GM18507 (cell line): ENCODE measurements around the gene PAM16.
"Not testable (repeated sequence)": the region's sequence is repeated elsewhere in the genome, so short reads cannot be mapped to it uniquely, and the experiment has no call there.

Source experiments
- DNase-seq: peaks from one replicate; pipeline ENCODE4 v3.0.0; 2011; ENCODE audit warnings: low read depth; ENCODE audit not compliant: insufficient read length; ENCODE audit errors: extremely low spot score
- FAIRE-seq: peaks from 2 replicates; lab custom pipeline; 2011; peaks lifted over from hg19 to GRCh38; lab: Jason Lieb, UNC

PAM16 gene

DNA sequence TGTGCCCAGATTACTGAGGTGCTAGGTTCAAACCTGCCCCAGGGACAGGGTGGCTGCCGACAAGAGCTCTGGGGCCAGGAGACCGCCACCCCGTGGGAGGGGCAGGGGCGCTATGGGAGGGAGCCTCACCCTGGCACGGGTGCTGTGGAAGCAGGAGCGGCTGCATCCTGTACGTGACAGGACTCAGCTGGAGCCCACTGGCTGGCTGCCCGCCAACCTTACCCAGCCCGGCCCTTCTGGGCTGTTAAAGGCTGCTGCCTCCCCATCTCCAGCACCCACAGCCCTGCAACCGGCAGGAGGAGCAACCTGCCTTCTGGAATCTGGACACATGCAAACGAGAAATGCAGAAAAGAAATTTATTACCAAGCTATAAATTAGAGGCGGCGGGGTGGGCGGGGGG, 11.2 kb downstream of the PAM16 start:
- FAIRE-seq (no peak), DNase-seq (no peak)

DNA sequence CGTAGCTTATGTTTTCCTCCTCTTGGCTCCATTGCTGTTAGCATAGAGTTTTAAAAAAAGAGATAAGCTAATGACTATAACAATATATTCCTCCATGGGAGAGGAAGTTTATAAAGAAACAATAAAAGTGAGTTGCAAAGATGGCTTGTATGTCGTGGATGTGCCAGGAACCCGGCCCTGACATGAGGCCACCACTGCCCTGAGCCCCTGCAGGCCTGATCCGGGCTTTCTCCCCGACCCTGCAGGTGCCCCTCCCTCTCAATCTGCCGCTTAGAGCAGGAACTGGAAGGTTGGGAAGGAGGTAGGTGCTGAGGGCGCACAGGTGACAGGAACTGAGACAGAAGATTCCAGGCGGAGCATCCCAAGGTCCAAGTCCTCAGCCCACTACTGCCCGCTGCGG, 11.7 kb downstream of the PAM16 start:
- DNase-seq (no peak), FAIRE-seq (no peak)

DNA sequence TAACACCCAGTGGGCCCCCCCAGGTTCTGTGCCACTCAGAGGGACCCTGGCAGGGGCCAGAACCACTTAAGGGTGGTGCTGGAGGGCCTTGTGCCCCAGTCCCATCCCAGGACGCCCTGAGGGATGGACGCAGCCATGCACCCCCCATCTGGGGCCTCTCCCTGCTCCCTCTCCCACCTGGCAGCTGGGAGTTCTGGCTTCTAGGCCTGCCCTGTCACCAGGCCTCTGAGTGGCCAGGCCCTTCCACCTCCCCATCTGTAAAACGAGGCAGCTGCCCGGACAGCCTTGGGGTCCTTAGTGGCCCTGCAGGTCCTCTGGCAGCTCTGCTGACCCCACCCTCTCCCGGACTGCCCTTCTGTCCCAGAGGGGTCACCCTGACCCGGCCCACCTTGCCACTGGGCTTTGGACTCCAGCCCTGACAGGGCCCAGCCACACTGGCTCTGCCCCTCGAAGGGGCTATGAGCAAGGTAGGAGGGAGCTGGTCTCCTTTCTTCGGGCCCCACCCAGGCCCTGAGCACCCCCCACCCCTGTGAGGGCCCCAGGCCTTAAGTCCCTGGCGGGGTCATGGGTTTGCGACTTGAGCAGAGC, 12.3 kb downstream of the PAM16 start:
- DNase-seq (no peak), FAIRE-seq (no peak)

DNA sequence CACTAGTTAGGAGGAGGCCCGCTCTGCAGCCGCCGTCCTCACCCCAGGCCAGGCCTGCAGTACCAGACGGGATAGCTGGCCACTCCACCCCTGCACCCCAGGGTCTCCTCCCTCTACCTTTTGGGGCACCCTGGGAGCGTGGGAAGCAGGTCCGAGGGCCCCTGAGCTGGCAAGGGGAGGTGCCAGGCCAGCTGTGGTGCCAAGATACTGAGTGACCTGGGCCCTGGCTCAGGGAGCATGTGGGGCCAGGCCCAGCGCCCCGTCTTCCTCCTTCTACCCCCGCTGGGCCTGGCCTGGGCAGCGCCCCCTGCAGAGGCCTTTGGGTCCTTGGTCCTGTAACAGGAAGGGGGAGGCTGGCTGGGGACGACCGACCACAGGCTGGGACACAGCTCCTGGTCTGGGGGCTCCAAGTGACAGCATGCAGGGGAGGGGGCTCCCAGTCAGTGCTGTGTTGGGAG, 13.0 kb downstream of the PAM16 start:
- no peak for FAIRE-seq
- no peak for DNase-seq

DNA sequence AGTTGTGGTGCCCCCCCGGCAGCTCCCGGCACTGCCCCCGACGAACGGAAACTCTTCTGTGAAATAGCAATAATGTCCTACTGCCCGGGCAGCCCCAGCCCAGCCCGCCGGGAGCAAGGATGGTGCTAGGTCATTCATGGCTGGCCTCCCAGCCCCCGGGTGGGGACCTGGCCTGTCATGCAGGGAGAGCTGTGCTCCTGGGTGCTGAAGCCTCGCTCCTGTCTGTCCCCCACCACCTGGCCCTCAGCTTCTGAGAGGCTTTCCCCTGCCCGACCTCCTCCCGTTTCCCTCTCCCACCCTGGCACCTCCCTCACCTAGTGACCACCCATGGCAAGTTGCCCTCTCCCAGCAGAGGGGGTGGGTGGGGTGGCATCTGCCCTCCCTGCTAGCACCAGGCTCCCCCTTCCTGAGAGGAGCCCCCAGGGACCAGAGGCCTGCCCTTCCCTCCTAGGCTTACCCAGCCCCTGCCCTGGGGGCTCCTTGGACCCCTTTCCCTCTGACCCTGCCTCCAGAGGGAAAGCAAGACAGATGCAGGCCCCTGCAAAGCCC, 13.5 kb downstream of the PAM16 start:
- no peak for FAIRE-seq
- DNase-seq: no peak

DNA sequence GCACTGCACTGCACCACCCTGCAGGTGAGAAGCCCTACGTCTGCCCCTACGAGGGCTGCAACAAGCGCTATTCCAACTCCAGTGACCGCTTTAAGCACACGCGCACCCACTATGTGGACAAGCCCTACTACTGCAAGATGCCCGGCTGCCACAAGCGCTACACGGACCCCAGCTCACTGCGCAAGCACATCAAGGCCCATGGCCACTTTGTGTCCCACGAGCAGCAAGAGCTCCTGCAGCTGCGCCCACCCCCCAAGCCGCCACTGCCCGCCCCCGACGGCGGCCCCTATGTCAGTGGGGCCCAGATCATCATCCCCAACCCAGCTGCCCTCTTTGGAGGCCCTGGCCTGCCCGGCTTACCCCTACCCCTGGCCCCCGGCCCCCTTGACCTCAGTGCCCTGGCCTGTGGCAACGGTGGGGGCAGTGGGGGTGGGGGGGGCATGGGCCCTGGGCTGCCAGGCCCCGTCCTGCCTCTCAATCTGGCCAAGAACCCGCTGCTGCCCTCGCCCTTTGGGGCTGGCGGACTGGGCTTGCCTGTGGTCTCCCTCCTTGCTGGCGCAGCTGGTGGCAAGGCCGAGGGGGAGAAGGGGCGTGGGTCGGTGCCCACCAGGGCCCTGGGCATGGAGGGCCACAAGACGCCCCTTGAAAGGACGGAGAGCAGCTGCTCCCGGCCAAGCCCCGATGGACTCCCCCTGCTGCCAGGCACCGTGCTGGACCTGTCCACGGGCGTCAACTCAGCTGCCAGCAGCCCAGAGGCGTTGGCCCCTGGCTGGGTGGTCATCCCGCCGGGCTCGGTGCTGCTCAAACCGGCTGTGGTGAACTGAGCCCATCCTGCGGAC, 14.2 kb downstream of the PAM16 start:
- FAIRE-seq: no peak
- DNase-seq: no peak

DNA sequence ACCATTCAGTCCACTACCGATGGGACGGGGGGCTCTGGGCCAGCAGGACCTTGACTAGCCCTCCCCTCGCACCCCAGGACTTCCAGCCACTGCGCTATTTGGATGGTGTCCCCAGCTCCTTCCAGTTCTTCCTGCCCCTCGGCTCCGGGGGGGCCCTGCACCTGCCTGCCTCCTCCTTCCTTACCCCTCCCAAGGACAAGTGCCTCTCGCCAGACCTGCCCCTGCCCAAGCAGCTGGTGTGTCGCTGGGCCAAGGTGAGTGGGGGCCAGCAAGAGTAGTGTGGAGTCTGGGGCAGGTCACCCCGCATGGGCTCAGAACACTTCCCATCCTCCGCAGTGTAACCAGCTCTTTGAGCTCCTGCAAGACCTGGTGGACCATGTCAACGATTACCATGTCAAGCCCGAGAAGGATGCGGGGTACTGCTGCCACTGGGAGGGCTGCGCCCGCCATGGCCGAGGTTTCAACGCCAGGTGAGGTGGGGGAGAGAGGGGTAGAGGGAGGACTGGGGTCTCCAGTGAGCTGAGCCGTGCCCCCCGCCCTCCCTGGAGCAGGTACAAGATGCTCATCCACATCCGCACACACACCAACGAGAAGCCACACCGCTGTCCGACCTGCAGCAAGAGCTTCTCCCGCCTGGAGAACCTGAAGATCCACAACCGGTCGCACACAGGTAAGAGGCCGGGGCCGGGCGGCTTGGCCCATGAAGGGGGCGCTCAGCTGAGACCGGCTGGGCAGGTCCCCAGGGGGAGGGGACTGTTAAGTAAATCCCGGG, 16.2 kb downstream of the PAM16 start:
- FAIRE-seq (no peak), DNase-seq (no peak)

DNA sequence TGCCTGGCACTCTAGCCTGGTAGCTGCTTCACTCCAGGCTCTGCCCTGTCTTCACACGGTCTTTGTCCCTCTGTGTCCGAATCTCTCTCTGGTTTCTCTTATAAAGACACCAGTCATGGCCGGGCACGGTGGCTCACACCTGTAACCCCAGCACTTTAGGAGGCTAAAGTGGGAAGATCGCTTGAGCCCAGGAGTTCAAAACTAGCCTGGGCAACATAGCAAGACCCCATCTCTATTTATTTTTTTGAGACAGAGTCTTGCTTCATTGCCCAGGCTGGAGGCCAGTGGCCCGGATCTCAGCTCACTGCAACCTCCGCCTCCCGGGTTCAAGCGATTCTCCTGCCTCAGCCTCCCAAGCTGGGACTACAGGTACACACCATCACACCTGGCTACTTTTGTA, 17.4 kb downstream of the PAM16 start:
- DNase-seq, FAIRE-seq: not testable (repeated sequence)

DNA sequence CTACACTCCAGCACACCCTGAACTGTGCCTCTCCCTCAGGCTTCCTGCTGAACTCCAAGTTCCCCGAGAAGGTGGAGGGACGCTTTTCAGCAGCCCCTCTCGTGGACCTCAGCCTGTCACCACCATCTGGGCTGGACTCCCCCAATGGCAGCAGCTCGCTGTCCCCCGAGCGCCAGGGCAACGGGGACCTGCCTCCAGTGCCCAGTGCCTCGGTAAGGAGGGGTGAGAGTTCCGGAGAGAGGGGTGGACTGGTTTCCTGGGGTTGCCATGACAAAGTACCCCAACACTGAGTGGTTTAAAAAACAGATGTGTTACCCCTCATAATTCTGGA, 17.8 kb downstream of the PAM16 start:
- DNase-seq (no peak), FAIRE-seq (no peak)

DNA sequence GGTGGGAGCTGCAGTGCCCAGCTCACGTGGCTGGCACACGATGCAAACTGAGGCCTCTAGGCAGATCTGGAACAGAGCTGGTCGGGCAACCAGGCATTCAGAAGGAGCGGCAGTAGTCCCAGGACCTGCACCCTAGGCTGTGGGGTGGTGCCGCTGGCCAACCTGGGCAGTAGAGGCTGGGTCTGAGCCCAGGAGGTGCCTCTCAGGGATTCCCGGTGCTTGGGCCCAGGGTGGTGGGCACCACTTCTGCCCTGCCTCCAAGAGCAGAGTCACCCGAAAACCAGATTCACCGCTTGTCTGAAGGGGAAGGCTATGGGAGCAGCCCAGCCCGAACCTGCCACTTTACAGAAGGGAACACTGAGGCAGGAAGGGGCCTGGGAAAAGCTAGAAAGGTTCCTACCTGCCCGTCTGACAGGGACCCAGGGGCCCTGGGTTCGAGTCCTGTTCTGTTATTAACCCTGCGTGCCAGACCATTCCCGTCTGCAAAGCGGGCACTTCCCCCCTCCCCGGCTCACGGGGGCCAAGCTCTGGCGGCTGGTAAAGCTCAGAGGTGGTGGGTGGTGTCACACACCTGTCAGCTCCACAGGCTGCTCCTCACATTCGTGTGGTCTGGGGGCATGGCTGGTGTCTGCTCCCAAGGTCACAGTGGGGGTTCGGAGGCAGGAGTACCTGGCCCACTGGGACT, 18.4 kb downstream of the PAM16 start:
- DNase-seq: no peak
- FAIRE-seq: no peak

DNA sequence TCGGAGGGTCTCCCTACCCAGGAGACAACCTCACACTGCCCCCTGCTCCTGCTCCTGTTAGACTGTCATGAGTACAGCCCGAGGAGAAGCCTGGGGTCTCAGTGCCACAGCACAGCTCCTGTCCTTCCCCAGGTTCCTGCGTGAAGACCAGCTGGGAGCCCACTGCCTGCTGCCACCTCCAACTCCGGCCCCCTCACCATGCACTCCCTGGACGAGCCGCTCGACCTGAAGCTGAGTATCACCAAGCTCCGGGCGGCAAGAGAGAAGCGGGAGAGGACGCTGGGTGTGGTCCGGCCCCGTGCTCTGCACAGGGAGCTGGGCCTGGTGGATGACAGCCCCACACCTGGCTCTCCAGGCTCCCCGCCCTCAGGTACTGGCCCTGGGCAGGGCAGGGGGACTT, 19.0 kb downstream of the PAM16 start:
- no peak for DNase-seq
- no peak for FAIRE-seq

DNA sequence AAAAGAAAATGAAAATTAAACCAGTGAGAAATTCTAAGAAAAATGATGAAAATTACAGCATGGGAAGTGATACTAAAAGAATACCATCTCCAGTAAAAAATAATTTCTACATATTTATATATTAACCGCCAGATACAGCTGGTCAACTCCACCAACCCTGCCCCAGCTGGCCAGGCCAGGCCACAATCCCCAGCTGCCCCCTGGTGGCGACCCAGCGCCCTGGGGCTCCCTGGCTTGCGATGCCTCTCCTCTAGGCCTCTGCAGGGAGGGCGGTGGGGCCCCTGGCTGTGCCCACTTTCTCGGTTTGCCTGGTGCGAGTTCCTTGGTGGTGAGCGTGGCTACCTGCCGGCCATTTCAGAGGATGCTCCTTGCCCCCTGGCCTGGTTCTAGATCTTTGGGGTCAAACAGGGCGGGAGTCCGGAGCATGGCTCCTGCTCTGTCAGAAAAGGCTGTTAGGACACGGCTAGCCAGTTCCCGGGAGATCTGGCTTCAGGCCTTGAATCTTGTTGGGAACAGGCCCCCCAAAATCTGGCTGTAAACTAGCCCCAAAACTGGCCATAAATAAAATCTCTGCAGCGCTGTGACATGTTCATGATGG, 20.7 kb downstream of the PAM16 start:
- FAIRE-seq (peak; percentile 70), DNase-seq (peak; percentile 84)

DNA sequence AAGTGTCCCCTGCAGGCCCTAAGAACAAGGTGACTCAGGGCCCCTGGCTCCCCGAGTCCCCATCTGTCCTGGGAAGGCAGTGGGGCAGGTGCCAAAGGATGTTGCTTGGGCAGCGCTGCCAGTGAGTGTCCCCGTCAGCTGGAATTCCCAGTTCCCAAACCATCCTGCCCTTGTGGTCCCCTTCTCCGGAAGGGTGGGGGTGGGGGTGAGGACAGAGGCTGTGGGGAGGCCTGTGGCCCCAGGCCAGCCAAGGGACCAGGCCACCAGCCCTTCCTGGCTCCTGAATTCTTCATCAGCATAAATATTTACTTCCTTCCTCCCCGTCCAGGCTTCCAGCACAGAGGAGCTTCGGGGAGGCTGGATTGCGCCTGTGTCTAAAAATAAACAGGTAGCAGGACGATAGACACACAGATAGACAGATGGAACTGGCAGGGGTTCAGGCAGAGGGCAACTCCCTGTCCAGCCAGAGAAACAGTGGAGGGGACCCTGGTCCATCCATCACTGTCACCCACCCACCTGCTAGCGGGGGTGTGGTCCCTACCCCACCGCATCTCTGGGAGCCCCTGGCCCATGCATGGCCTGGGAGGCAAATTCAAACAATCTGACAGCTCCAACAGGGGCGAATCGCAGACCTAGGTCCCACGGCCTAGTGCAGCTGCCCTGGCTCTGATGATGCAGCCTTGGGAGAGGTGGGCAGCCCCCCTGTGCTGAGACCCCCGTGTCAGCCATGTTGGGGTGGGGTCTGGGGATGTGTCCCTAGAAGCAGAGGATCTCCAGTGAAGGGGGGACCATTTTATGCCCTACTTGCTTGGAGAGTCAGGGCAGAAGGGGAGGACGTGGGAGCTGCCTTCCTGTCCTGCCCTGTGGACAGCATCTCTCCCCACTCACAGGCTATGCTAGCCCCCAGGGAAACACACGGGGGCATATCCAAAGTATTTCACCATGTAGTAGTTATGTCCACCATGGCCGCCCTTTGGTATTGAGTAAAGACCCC, 22.0 kb downstream of the PAM16 start:
- no peak for DNase-seq
- no peak for FAIRE-seq

DNA sequence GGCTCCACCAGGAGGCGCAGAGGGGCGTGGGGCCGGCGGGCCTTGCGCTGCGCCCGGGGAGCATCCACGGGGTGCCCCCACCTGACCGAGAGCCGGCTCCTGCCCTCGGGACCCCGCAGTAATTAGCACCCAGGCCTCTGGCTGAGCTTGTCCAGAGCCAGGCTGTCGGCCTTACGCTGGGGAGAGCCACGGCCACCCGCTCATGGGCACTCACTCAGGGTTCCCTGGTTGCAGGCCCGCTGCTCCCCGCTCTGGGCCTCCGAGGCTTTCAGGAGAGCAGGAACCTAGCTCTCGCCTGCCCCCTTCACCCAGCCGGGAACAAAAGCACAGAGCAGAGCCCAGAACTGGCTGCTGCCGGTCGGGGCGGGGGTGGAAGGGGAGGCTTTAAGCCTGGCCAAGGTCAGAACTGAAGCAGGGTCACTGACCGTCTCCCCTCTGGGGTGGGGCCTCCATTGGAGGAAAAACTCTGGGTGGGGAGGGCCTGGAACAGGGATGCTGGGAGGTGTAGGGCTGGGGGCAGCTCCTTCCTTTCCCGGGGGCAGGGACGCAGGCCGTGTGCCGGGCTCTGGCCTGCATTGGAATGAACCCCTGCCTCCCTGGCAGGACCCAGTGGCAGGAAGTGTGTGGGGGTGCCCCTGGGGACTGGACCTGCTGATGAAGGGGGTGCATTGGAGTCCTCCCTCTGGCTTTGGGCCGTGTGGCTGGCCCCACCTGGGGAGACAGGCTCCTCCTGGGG, 22.9 kb downstream of the PAM16 start:
- peak; percentile 69 for FAIRE-seq
- no peak for DNase-seq

DNA sequence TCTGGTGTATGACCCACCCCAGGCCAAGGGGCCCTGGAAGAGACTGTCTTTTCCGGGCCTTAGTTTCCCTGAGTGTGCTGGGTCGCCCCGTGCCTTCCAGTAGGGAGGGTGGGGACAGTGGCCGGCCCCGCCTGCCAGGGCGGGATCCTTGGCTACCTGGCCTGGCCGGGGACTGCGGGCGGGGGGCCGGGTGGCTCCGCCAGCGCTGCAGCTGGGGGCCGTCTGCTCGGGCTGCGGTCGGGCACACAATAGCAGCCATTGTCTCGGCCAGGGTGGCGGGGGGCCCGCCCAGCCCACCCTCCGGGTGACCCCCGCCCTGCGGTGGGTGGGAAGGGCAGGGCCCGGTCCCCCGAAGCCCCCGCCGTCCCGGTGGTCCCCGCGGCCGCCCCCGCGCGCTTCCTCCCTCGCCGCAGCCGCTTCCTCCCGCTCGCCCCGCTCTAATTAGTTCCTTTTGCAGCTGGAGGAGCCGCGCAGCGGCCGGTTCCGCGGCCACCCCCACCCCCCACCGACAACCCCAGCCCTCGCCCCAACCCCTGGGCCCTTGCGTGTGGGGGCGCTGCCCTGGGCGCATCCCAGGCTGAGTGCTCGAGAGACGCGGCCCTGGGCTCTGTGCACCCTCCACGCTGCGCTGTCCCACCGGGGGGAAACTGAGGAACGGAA, 23.6 kb downstream of the PAM16 start:
- no peak for FAIRE-seq

DNA sequence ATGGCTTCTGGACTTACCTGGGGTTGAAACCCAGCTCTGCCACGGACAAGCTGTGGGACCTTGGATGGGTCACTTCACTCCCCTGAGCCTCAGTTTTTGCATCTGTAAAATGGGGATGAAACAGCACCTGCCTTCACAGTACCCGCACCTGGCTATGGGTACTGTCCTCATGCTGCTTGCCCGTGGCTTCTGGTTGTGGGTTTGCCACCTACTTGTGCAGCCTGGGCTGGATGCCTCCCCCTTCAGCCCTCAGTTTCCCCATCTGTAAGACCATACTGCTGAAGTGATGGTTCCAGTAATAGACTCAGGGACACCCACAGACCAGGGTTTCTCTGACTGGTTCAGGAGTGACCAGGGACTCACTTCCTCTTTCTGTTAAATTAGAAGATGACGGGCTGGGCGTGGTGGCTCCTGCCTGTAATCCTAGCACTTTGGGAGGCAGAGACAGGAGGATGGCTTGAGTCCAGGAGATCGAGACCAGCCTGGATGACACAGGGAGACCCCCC, 25.8 kb downstream of the PAM16 start:
- DNase-seq (no peak), FAIRE-seq (peak; percentile 60)

More for the DNA sequence above, 23.6 kb downstream of the PAM16 start:
- no peak for DNase-seq
